HepG2 (cell line): ENCODE results near the gene MIEF1. TPM values are rescaled to one million over a fixed set of nuclear protein-coding genes. Genes with fewer than 3 reads are reported as not detected.
A peak's percentile ranks its signal among the peaks of the same experiment; 100 is the strongest.

Experiments used
- CREM ChIP-seq, 2 experiments: sonication (generic) in 1 of 2; formaldehyde crosslinking in 1 of 2; IDR thresholded peaks; 2 replicates each; pipeline versions ENCODE4 v1.4.0 to v1.6.1; 2016 to 2020; ENCODE audit warnings: antibody characterized with exemption in 1 of 2, mild to moderate bottlenecking in 1 of 2, missing genetic modification reagents in 1 of 2
- HNF4A ChIP-seq: sonication (generic); formaldehyde crosslinking; IDR thresholded peaks from 2 replicates; pipeline ENCODE4 v1.4.0; 2020; ENCODE audit warnings: missing genetic modification reagents
- NBN ChIP-seq: fragments of 450-650 bp; conservative IDR thresholded peaks from 2 replicates; pipeline ENCODE4 v1.6.1; 2017
- ZBTB40 ChIP-seq, 2 experiments: fragments of 450-650 bp in 1 of 2; sonication (generic) in 1 of 2; formaldehyde crosslinking in 1 of 2; IDR thresholded peaks; 2 replicates each; pipeline versions ENCODE4 v1.6.1 to v1.8.0; 2016 to 2022; ENCODE audit warnings: antibody characterized with exemption in 1 of 2, mild to moderate bottlenecking in 1 of 2, missing genetic modification reagents in 1 of 2
- ZNF3 ChIP-seq: IDR thresholded peaks from 2 replicates; pipeline ENCODE4 v1.7.0; 2017; ENCODE audit warnings: inconsistent platforms
- polyA plus RNA-seq, 8 experiments: library from polyadenylated mRNA; depleted of rRNA in 3 of 8; stranded (reverse) in 7 of 8; unstranded in 1 of 8; fragments of >200 nt; fragmentation: Illumina TruSeq in 4 of 8; extraction: Trizol in 4 of 8; gene quantifications; 2 replicates each; pipeline versions ENCODE4 v1.2.1 to v1.2.3, GENCODE V29; 2011 to 2016; ENCODE audit warnings: low read depth in 4 of 8, missing spikeins in 1 of 8, mixed read lengths in 1 of 8; ENCODE audit not compliant: insufficient read depth in 1 of 8
- total RNA-seq, 5 experiments: library from RNA; depleted of rRNA; stranded (reverse); fragments of >200 nt; fragmentation: Illumina TruSeq; extraction: Trizol; gene quantifications; 2 replicates each; pipeline ENCODE4 v1.2.3, GENCODE V29; 2016; ENCODE audit warnings: low read depth in 1 of 5
- TF ChIP-seq, protein P1 (sequence below): sonication (generic); formaldehyde crosslinking; IDR thresholded peaks from 2 replicates; pipeline ENCODE4 v1.4.0; 2020; ENCODE audit warnings: missing genetic modification reagents, borderline replicate concordance
- TF ChIP-seq, protein P2 (sequence below): sonication (generic); formaldehyde crosslinking; IDR thresholded peaks from 2 replicates; pipeline ENCODE4 v1.4.0; 2020; ENCODE audit warnings: missing genetic modification reagents, mild to moderate bottlenecking, borderline replicate concordance
- TF ChIP-seq, protein P3 (sequence below): sonication (generic); formaldehyde crosslinking; IDR thresholded peaks from 2 replicates; pipeline ENCODE4 v1.4.0; 2020; ENCODE audit warnings: missing genetic modification reagents

Gene MIEF1
- total and polyA plus RNA-seq, 2 of the 13 experiments (the other 11 are each of a cell fraction or from before 2014, with no cell fraction given): 21.7 to 34.8 TPM

GRCh38 chr22:39532215-39533073 is 30.4 kb downstream of the MIEF1 start, which contains the start of gene RPS19BP1 (continued):
- TF ChIP-seq, protein P1, sequence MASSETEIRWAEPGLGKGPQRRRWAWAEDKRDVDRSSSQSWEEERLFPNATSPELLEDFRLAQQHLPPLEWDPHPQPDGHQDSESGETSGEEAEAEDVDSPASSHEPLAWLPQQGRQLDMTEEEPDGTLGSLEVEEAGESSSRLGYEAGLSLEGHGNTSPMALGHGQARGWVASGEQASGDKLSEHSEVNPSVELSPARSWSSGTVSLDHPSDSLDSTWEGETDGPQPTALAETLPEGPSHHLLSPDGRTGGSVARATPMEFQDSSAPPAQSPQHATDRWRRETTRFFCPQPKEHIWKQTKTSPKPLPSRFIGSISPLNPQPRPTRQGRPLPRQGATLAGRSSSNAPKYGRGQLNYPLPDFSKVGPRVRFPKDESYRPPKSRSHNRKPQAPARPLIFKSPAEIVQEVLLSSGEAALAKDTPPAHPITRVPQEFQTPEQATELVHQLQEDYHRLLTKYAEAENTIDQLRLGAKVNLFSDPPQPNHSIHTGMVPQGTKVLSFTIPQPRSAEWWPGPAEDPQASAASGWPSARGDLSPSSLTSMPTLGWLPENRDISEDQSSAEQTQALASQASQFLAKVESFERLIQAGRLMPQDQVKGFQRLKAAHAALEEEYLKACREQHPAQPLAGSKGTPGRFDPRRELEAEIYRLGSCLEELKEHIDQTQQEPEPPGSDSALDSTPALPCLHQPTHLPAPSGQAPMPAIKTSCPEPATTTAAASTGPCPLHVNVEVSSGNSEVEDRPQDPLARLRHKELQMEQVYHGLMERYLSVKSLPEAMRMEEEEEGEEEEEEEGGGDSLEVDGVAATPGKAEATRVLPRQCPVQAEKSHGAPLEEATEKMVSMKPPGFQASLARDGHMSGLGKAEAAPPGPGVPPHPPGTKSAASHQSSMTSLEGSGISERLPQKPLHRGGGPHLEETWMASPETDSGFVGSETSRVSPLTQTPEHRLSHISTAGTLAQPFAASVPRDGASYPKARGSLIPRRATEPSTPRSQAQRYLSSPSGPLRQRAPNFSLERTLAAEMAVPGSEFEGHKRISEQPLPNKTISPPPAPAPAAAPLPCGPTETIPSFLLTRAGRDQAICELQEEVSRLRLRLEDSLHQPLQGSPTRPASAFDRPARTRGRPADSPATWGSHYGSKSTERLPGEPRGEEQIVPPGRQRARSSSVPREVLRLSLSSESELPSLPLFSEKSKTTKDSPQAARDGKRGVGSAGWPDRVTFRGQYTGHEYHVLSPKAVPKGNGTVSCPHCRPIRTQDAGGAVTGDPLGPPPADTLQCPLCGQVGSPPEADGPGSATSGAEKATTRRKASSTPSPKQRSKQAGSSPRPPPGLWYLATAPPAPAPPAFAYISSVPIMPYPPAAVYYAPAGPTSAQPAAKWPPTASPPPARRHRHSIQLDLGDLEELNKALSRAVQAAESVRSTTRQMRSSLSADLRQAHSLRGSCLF (CRISPR knock-in tag): 0 out of 2 replicates have a peak, but pooled peaks have one; percentile 22
- TF ChIP-seq CREM (IDR thresholded peaks at IDR 0.05) (peak; percentile 59), CREM (CRISPR knock-in tag; IDR thresholded peaks at IDR 0.05) (no peak), ZNF3 (CRISPR knock-in tag) (no peak), ZBTB40 (IDR thresholded peaks at IDR 0.05) (peak; percentile 69), ZBTB40 (CRISPR knock-in tag; IDR thresholded peaks at IDR 0.05) (no peak), HNF4A (CRISPR knock-in tag) (no peak), NBN (no peak)
- TF ChIP-seq, protein P2, sequence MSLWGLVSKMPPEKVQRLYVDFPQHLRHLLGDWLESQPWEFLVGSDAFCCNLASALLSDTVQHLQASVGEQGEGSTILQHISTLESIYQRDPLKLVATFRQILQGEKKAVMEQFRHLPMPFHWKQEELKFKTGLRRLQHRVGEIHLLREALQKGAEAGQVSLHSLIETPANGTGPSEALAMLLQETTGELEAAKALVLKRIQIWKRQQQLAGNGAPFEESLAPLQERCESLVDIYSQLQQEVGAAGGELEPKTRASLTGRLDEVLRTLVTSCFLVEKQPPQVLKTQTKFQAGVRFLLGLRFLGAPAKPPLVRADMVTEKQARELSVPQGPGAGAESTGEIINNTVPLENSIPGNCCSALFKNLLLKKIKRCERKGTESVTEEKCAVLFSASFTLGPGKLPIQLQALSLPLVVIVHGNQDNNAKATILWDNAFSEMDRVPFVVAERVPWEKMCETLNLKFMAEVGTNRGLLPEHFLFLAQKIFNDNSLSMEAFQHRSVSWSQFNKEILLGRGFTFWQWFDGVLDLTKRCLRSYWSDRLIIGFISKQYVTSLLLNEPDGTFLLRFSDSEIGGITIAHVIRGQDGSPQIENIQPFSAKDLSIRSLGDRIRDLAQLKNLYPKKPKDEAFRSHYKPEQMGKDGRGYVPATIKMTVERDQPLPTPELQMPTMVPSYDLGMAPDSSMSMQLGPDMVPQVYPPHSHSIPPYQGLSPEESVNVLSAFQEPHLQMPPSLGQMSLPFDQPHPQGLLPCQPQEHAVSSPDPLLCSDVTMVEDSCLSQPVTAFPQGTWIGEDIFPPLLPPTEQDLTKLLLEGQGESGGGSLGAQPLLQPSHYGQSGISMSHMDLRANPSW (CRISPR knock-in tag): peak; percentile 58; the same call in 1 of the 2 replicates
- TF ChIP-seq, protein P3, sequence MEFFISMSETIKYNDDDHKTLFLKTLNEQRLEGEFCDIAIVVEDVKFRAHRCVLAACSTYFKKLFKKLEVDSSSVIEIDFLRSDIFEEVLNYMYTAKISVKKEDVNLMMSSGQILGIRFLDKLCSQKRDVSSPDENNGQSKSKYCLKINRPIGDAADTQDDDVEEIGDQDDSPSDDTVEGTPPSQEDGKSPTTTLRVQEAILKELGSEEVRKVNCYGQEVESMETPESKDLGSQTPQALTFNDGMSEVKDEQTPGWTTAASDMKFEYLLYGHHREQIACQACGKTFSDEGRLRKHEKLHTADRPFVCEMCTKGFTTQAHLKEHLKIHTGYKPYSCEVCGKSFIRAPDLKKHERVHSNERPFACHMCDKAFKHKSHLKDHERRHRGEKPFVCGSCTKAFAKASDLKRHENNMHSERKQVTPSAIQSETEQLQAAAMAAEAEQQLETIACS (CRISPR knock-in tag): no peak
